CD4-positive, alpha-beta memory T cell (primary cell): ENCODE measurements around the gene COL28A1. TPM values are rescaled to one million over a fixed set of nuclear protein-coding genes. Genes with fewer than 3 reads are reported as not detected.
A peak's percentile ranks its signal among the peaks of the same experiment; 100 is the strongest.

ENCODE experiments used
- CTCF ChIA-PET: fragments of 350-600 bp; sonication (Branson Sonifier 250); formaldehyde crosslinking; loops from one replicate; lab custom pipeline; 2021; ENCODE audit warnings: inconsistent platforms; ENCODE audit not compliant: partially characterized antibody; lab: Charles Lee
- POLR2A ChIA-PET: fragments of 350-600 bp; sonication (Branson Sonifier 250); formaldehyde crosslinking; loops from one replicate; lab custom pipeline; 2021; ENCODE audit not compliant: partially characterized antibody; lab: Charles Lee
- DNase-seq, 5 donors: peaks; one replicate each; pipeline versions ENCODE4 v3.0.0 to v3.0.0-alpha.2; 2020 to 2022; ENCODE audit warnings: mixed read lengths in 1 of 5
- H3K27ac ChIP-seq: one replicate; pipeline ENCODE4 v1.7.0; 2013; ENCODE audit warnings: low read depth, low read length
- H3K27me3 ChIP-seq: 2 replicates; pipeline ENCODE4 v1.7.0; 2013; ENCODE audit warnings: mild to moderate bottlenecking, low read length, moderate library complexity; ENCODE audit not compliant: insufficient read depth
- H3K36me3 ChIP-seq: 2 replicates; pipeline ENCODE4 v1.7.0; 2013; ENCODE audit warnings: mild to moderate bottlenecking, low read length, moderate library complexity; ENCODE audit not compliant: insufficient read depth
- H3K4me1 ChIP-seq: 2 replicates; pipeline ENCODE4 v1.7.0; 2013; ENCODE audit warnings: mild to moderate bottlenecking, low read length, moderate library complexity; ENCODE audit not compliant: insufficient read depth
- H3K4me3 ChIP-seq, 2 donors: one replicate each; pipeline ENCODE4 v1.7.0; 2013; ENCODE audit warnings: low read length in 2 of 2, mild to moderate bottlenecking in 1 of 2
- H3K9me3 ChIP-seq, 2 donors: one replicate each; pipeline ENCODE4 v1.7.0; 2013; ENCODE audit warnings: low read length in 2 of 2, control low read depth in 1 of 2; ENCODE audit not compliant: control insufficient read depth in 1 of 2
- H3K27ac Mint-ChIP-seq, 7 donors: one replicate each; pipeline ENCODE4 v1.8.0; 2020 to 2021; ENCODE audit warnings: mixed read lengths in 7 of 7, mild to moderate bottlenecking in 6 of 7, inconsistent platforms in 3 of 7, moderate library complexity in 3 of 7
- H3K27me3 Mint-ChIP-seq, 2 donors: one replicate each; pipeline ENCODE4 v1.8.0; 2020 to 2021; ENCODE audit warnings: mixed read lengths in 2 of 2
- H3K36me3 Mint-ChIP-seq, 2 donors: one replicate each; pipeline ENCODE4 v1.8.0; 2020 to 2021; ENCODE audit warnings: mixed read lengths in 2 of 2, inconsistent platforms in 1 of 2, mild to moderate bottlenecking in 1 of 2
- H3K4me1 Mint-ChIP-seq, 4 donors: one replicate each; pipeline ENCODE4 v1.8.0; 2020 to 2021; ENCODE audit warnings: mixed read lengths in 4 of 4, mild to moderate bottlenecking in 1 of 4
- H3K4me3 Mint-ChIP-seq, 8 donors: one replicate each; pipeline ENCODE4 v1.8.0; 2020 to 2021; ENCODE audit warnings: mixed read lengths in 8 of 8, mild to moderate bottlenecking in 7 of 8, moderate library complexity in 6 of 8, inconsistent platforms in 3 of 8
- H3K9me3 Mint-ChIP-seq, 8 donors: one replicate each; pipeline ENCODE4 v1.8.0; 2020 to 2021; ENCODE audit warnings: mixed read lengths in 8 of 8, mild to moderate bottlenecking in 5 of 8, inconsistent platforms in 3 of 8, moderate library complexity in 1 of 8
- intact Hi-C: fragments of 100-400 bp; cut with micrococcal nuclease; formaldehyde crosslinking; loops from one replicate; pipeline ENCODE4 v1.15.1; 2023
- polyA plus RNA-seq, 2 donors: library from polyadenylated mRNA; unstranded; fragments of 300-500 nt; fragmentation: Illumina TruSeq; gene quantifications; one replicate each; pipeline ENCODE4 v1.2.3, GENCODE V29; 2021
- total RNA-seq, 2 experiments: library from RNA; stranded (reverse); gene quantifications; one replicate each; pipeline ENCODE4 v1.2.3, GENCODE V29; 2021

COL28A1 gene
- total and polyA plus RNA-seq, 4 experiments from 2014 or later: 0.15 to 0.19 TPM; not detected in 2

GRCh38 chr7:7335909-7336308 is 199.8 kb downstream of the COL28A1 start:
- no peak overlapping the region for H3K4me3 ChIP-seq
- H3K9me3 Mint-ChIP-seq: peaks cover 0 to 4% (median 0%) of the 10 kb centered on the region in 8 donors
- no peak overlapping the region for H3K4me3 Mint-ChIP-seq
- no peaks in the 10 kb centered on the region for H3K27me3 ChIP-seq
- H3K36me3 Mint-ChIP-seq: no peaks in the 10 kb centered on the region
- H3K27ac ChIP-seq: no peak overlapping the region
- peaks cover 0 to 6% (median 3%) of the 10 kb centered on the region in 4 donors for H3K4me1 Mint-ChIP-seq
- intact Hi-C loops: no loop called here
- no peak for DNase-seq
- H3K4me1 ChIP-seq: no peaks in the 10 kb centered on the region
- peak overlapping the region in 1 of 7 donors; percentile 9 for H3K27ac Mint-ChIP-seq
- H3K27me3 Mint-ChIP-seq: peaks cover 0 to 4% of the 10 kb centered on the region in 2 donors
- no peaks in the 10 kb centered on the region for H3K36me3 ChIP-seq
- no peaks in the 10 kb centered on the region for H3K9me3 ChIP-seq
- ChIA-PET POLR2A (no interaction called here), CTCF (no interaction called here)

- CTCF ChIA-PET: no interaction called here
- Histone ChIP-seq H3K9me3 (no peaks in the 10 kb centered on the region), H3K4me3 (no peak overlapping the region), H3K27ac (no peak overlapping the region), H3K27me3 (peaks cover 5% of the 10 kb centered on the region), H3K36me3 (no peaks in the 10 kb centered on the region), H3K4me1 (no peaks in the 10 kb centered on the region)
- H3K9me3 Mint-ChIP-seq: peaks cover 0 to 4% (median 0%) of the 10 kb centered on the region in 8 donors
- H3K27me3 Mint-ChIP-seq: peaks cover 3% of the 10 kb centered on the region in 2 donors
- DNase-seq: no peak
- intact Hi-C loops: no loop called here
- H3K36me3 Mint-ChIP-seq: no peaks in the 10 kb centered on the region
- H3K4me3 Mint-ChIP-seq: no peak overlapping the region
- POLR2A ChIA-PET: no interaction called here
- peaks cover 0 to 6% (median 3%) of the 10 kb centered on the region in 4 donors for H3K4me1 Mint-ChIP-seq
- no peak overlapping the region for H3K27ac Mint-ChIP-seq
These were observed 200.5 kb downstream of the COL28A1 start for GRCh38 chr7:7335215-7335614.

GRCh38 chr7:7333610-7334009 is 202.1 kb downstream of the COL28A1 start:
- intact Hi-C loops: no loop called here
- peak overlapping the region in 2 of 8 donors; percentile 24 to 31 for H3K4me3 Mint-ChIP-seq
- peaks cover 0 to 4% (median 0%) of the 10 kb centered on the region in 8 donors for H3K9me3 Mint-ChIP-seq
- Histone ChIP-seq H3K9me3 (no peaks in the 10 kb centered on the region), H3K4me3 (no peak overlapping the region), H3K27ac (no peak overlapping the region), H3K27me3 (peaks cover 5% of the 10 kb centered on the region), H3K4me1 (no peaks in the 10 kb centered on the region), H3K36me3 (no peaks in the 10 kb centered on the region)
- DNase-seq: no peak
- H3K27ac Mint-ChIP-seq: peak overlapping the region in 1 of 7 donors; percentile 1
- H3K4me1 Mint-ChIP-seq: peaks cover 0 to 6% (median 3%) of the 10 kb centered on the region in 4 donors
- POLR2A ChIA-PET: no interaction called here
- peaks cover 3 to 6% of the 10 kb centered on the region in 2 donors for H3K27me3 Mint-ChIP-seq
- CTCF ChIA-PET: no interaction called here
- no peaks in the 10 kb centered on the region for H3K36me3 Mint-ChIP-seq

- no peak for DNase-seq
- ChIA-PET CTCF (no interaction called here), POLR2A (no interaction called here)
- Mint-ChIP-seq H3K4me3 (no peak overlapping the region), H3K27ac (no peak overlapping the region), H3K27me3 (peaks cover 4 to 8% of the 10 kb centered on the region in 2 donors), H3K4me1 (peaks cover 0 to 6% (median 3%) of the 10 kb centered on the region in 4 donors), H3K36me3 (no peaks in the 10 kb centered on the region), H3K9me3 (peaks cover 0 to 4% (median 0%) of the 10 kb centered on the region in 8 donors)
- H3K4me3 ChIP-seq: no peak overlapping the region
- peaks cover 5% of the 10 kb centered on the region for H3K27me3 ChIP-seq
- H3K36me3 ChIP-seq: no peaks in the 10 kb centered on the region
- no peaks in the 10 kb centered on the region for H3K9me3 ChIP-seq
- no peaks in the 10 kb centered on the region for H3K4me1 ChIP-seq
- intact Hi-C loops: no loop called here
- no peak overlapping the region for H3K27ac ChIP-seq
These were observed 204.2 kb downstream of the COL28A1 start for GRCh38 chr7:7331523-7331922.

DNA sequence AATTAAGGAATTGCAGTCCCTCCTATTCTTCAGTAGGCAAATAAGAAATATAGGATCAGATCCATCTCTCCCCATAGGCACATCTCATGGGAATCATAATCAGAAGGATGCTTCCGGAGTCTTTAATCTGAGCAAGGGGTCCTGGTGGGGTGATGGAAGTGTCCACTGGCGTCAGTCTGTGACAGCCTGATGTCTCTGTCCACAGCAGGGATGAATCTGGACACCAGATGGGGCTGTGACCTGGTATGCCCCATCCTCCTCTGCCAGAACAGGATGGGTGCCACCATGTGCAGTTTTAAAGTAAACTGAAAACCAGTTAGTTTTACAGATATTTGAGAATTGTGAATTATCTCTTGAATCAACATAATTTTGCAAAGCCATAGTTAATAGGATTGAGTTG is 204.7 kb downstream of the COL28A1 start:
- H3K9me3 ChIP-seq: no peaks in the 10 kb centered on the region
- no peaks in the 10 kb centered on the region for H3K4me1 ChIP-seq
- Mint-ChIP-seq H3K27me3 (peaks cover 4 to 8% of the 10 kb centered on the region in 2 donors), H3K36me3 (no peaks in the 10 kb centered on the region), H3K4me1 (peaks cover 0 to 6% (median 3%) of the 10 kb centered on the region in 4 donors), H3K9me3 (peaks cover 0 to 2% (median 0%) of the 10 kb centered on the region in 8 donors), H3K4me3 (no peak overlapping the region), H3K27ac (no peak overlapping the region)
- peaks cover 5% of the 10 kb centered on the region for H3K27me3 ChIP-seq
- no peak overlapping the region for H3K4me3 ChIP-seq
- intact Hi-C loops: no loop called here
- ChIA-PET POLR2A (no interaction called here), CTCF (no interaction called here)
- H3K27ac ChIP-seq: no peak overlapping the region
- no peak for DNase-seq
- no peaks in the 10 kb centered on the region for H3K36me3 ChIP-seq

- Mint-ChIP-seq H3K27ac (no peak overlapping the region), H3K27me3 (peaks cover 6 to 8% of the 10 kb centered on the region in 2 donors), H3K9me3 (no peaks in the 10 kb centered on the region), H3K36me3 (no peaks in the 10 kb centered on the region), H3K4me3 (no peak overlapping the region), H3K4me1 (peaks cover 0 to 10% (median 7%) of the 10 kb centered on the region in 4 donors)
- Histone ChIP-seq H3K4me3 (no peak overlapping the region), H3K27ac (no peak overlapping the region), H3K9me3 (no peaks in the 10 kb centered on the region), H3K4me1 (no peaks in the 10 kb centered on the region), H3K27me3 (peaks cover 5% of the 10 kb centered on the region), H3K36me3 (no peaks in the 10 kb centered on the region)
- DNase-seq: no peak
- ChIA-PET POLR2A (no interaction called here), CTCF (interaction anchor here (1.0 kb wide), 1 partner anchor 226 kb away, joined by 4 read pairs; no protein-coding TSS in a partner anchor)
- intact Hi-C loops: no loop called here
These were observed 206.3 kb downstream of the COL28A1 start for GRCh38 chr7:7329326-7329725.

GRCh38 chr7:7327423-7327822 is 208.2 kb downstream of the COL28A1 start:
- H3K9me3 ChIP-seq: no peaks in the 10 kb centered on the region
- peaks cover 0 to 5% (median 4%) of the 10 kb centered on the region in 4 donors for H3K4me1 Mint-ChIP-seq
- peaks cover 5% of the 10 kb centered on the region for H3K27me3 ChIP-seq
- no peaks in the 10 kb centered on the region for H3K9me3 Mint-ChIP-seq
- H3K27ac Mint-ChIP-seq: no peak overlapping the region
- H3K4me3 ChIP-seq: no peak overlapping the region
- CTCF ChIA-PET: interaction anchor here (1.4 kb wide), 1 partner anchor 11 kb away, joined by 3 read pairs; no protein-coding TSS in a partner anchor
- no peaks in the 10 kb centered on the region for H3K36me3 Mint-ChIP-seq
- H3K27ac ChIP-seq: no peak overlapping the region
- no peaks in the 10 kb centered on the region for H3K36me3 ChIP-seq
- POLR2A ChIA-PET: no interaction called here
- no peaks in the 10 kb centered on the region for H3K4me1 ChIP-seq
- intact Hi-C loops: no loop called here
- no peak for DNase-seq
- H3K4me3 Mint-ChIP-seq: no peak overlapping the region
- H3K27me3 Mint-ChIP-seq: peaks cover 6 to 16% of the 10 kb centered on the region in 2 donors
